COR-L47 (cell line): Measurements from ENCODE around the gene ACAD11.

Experiments used
- DNase-seq: peaks from one replicate; lab custom pipeline; 2025; lab: John Stamatoyannopoulos, UW

The ACAD11 gene

DNA sequence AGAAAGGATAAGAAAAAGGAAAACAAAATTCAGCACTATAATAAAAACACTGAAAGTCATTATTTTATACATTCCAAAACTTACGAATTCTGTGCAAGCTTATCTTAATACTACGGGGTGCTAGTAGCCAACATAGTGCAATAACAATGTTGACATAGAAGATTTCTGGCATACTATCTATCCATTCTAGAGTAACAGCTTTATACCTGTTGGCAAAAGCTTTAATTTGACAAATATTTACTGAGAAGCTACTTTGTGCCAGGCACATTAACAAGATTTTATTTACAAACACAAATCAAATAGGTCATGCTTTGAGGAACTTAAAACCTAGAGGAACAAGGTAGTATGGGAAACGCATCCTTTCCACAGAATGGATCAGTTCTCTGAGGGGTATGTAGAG, 61.4 kb downstream of the ACAD11 start:
- DNase-seq, result no peak

DNA sequence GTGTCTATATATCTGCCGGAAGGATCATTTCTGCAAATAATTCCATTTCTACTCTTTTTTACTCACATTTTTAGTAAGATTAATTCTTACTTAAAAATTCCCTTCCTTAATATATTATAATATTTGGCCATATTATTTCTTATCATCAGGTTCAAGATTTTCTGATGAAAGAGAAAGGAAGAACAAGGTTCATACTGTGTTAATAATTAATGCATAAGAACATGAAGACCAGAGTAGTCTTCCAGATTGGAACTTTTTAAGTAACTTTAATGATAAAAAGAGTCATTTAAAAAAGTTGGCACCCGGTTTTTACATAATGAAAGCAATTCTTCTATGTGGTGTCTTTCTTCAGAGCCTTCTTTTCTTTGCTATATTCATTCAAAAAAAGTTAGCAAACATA, 61.9 kb downstream of the ACAD11 start:
- DNase-seq, result no peak

DNA sequence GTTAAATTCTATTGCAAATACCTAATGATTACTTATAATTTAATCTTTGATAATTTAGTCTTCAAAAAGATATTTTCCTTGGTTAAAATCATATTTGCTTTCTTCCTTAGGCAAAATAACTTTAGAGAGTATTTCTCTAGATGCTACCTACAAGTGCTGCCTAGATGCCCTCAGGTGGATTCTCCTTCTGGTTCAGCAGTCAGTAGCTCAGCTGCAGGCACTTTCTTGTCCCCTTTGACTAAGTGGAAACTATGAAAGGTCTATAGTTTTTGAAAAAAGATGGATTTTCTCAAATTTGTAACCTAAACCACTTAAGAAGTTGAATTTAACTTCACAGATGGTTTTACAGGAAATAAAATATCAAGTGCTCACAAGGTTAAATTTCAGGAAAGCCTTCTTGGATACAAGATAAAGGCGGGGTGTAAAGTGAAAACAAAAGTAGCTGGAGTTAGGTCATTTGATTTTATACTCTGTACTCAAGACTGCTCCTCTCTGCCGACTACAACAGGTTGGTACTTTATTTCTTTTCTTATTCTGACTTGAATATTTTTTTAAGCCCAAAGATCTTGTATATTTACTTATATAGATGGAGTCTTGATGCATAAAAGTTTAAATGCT, 62.7 kb downstream of the ACAD11 start, which contains the start of gene ACKR4:
ACKR4 (plus strand) TSS at position 455 of the 618 bp plus-strand sequence. CDS start 3,128 bp downstream, outside the sequence.
- DNase-seq, result no peak

DNA sequence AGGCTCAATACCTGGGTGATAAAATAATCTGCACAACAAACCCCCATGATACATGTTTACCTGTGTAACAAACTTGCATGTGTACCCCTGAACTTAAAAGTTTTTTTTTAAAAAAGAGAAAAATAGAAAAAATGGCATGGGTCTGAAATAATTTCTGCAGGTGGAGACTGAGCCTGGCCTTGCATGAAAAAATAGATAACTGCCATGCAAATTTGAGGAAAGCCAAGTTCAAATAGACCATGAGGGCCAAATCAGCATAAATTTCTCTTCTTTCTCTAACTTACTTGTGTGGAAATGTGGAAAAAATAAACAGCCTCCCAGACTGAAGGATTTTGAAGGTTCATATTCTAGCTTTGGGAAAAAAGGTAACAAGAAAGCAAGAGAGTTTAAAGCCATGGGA, 63.3 kb downstream of the ACAD11 start:
- no peak for DNase-seq

DNA sequence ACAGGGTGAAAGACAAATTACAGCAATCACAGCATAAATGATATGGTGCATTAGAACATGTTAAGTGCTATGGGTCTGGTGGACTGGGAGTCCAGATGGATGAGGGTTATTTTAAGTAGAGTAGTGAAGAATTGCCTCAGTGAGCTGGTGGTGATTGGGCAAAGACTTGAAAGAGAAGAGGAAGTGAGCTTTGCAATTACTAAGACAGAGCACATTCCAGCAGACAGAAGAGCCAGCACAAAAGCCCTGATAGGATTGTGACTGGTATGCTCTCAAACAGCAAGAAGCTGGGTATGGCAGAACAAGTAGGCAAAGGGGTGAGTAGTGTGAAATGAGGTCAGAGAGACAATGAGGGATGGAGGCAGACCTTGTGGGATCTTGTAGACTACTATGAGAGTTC, 64.6 kb downstream of the ACAD11 start:
- no peak for DNase-seq

DNA sequence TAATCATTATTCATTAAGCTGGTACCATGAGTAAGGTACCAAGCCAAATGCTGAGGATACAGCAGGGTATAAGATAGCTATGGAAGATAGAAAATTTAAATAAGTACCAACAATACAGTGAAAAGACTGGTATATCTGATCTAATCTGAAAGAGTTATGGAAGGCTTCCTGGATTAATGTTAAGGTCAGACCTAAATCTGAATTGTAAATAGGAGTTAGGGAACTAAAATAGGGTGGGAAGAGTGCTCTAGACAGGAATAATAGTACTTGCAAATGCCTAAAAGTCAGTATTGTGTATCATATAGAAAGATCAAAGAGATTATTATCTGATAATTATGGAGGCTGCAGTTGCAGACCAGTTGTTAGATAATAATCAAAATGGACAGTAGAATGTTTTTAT, 65.1 kb downstream of the ACAD11 start:
- no peak for DNase-seq

DNA sequence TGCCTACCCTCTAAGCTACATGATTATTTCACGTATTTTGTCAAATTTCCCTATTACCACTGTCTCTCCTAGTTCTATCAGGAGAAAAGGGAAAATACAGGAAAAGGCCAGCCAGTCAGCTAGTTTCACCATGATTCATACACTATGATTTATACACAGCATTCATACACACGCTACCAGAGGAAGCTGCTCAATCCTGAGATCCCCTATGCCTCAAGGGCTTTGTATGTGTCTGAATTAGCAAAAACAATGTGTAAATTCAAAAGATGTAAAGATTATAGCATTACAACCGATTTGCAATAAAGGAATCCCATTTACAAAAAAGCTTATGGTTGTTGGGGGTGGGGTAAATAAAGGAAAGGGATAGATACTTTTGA, 65.7 kb downstream of the ACAD11 start:
- DNase-seq, result no peak

DNA sequence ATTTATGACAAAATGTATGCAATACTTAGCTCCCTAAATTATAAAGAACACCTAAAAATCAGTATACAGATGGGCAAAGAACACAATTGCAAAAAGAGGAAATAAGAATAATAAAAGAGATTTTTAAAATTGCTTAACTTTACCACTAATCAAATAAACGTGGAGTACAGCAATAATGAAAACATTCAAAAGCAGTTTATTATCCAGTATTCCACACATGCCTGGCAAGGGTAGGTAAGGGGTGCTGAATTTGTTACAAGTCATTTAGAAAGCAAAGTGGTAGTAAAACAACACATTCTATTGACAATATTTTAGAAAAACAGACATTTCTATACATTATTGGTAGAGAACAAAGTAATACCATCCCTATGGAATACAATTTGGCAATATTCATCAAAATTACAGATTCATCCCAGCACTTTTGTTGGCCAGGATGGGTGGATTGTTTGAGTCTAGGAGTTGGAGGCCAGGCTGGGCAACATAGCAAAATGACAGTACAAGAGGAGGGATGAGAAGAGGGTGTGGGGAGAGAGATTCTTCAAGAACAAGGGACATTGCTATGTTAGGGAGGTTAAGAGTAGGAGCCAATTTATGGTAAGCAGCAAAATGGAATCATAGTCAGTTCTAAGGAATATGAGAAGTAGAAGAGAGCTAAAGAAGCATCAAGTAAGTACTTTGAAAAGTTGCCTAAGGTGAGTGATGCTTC, 66.2 kb downstream of the ACAD11 start:
- DNase-seq, result no peak

DNA sequence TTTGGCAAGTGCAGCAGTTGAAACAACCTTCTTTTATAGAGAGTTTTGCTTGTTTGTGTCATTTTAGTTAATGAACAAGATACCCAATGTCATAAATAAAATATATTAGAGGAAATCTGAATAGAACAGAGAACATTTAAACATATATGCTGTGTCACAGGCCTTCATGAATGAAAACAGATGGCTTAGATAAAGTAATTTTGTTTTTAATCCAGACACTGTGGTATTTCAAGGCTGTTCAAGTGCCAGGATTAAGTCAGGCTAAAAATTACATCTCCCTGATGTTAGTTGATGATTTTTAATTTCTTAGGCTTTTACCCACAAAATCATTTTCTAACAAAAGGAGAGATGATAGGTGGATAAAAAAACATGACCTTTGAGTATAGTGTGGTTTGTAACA, 67.4 kb downstream of the ACAD11 start:
- DNase-seq, result no peak

DNA sequence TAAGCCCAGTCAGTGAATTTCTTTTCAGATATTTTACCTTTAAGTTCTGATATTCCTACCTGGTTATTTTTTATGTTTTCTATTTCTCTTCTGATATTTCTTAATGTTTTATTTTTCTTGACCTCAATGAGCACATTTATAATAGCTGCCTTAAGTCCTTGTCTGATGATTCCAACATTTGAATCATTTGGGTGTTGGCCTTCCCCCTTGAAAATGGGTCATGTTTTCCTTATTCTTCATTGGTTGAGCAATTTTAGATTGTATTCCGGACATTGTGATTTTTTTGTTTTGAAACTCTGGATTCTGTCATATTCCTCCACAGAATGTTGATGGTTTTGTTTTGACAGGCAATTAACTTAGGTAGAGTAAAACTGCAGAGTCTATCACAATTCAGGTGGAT, 72.2 kb downstream of the ACAD11 start:
- no peak for DNase-seq

DNA sequence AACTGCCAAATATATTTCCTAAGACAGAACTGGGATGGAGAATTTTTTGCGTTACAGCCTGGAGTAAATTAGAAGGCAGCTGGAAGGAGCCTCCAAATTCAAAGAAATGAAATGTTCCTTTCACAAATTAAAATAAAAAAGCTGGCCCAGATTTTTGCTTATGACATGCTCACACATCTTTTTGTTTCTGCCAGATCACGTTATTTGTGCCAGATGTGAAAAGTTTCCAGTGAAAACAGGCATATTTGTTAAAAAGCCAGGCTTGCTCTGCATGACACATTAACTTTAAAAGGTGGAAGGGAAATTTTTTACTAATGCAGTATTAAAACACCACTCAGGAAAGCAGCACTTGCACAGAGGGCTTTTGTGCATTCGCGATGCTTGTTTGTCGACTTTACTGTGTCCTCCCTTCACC, 85.8 kb downstream of the ACAD11 start:
- no peak for DNase-seq

DNA sequence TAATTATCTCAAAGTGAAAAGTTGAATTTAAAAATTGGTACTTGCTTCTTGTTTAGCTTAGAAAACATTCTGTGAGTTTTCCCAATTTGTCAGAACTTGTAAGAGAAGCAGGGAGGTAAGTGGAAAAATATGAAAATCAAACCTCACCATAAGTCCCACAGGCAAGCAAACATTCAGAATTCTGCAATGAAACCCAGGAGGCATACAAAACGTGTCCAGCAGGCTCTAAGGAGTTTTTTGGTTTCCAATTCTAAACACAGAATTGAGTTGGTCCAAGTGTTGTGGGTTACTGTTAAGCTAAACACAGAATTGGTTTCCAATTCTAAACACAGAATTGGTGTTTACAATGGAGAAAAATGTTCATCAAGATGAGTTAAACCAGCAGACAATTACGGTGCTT, 89.6 kb downstream of the ACAD11 start:
- DNase-seq, result no peak

DNA sequence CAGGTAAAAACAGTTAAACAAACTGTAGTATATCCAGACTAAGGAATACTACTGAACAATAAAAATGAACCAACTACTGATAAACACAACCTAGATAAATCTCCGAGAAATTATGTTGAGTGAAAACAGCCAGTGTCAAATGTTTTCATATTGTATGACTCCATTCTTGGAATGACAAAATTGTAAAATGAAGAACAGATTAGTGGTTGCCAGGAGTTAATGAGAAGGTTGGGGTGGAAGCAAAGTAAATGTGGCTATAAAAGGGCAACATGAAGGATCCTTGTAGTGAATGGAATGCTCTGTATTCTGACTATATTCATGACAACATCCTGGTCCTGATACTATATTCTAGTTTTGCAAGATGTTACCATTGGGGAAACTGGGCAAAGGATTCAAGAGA, 90.0 kb downstream of the ACAD11 start:
- no peak for DNase-seq

DNA sequence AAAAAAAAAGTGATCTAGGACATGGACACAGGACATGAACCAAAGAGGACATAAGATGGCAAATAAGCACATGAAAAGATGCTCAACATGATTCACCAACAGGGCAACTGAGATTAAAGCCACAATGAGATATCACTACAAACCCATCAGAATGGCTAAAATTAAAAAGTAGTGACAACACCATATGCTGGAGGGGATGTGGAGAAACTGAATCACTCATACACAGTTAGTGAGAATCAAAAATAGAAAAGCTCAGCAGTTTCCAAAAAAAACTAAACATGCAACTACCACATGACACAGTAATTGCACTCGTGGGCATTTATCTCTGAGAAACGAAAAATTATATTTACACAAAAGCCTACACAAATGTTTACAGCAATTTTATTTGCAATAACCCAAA, 90.5 kb downstream of the ACAD11 start:
- no peak for DNase-seq

DNA sequence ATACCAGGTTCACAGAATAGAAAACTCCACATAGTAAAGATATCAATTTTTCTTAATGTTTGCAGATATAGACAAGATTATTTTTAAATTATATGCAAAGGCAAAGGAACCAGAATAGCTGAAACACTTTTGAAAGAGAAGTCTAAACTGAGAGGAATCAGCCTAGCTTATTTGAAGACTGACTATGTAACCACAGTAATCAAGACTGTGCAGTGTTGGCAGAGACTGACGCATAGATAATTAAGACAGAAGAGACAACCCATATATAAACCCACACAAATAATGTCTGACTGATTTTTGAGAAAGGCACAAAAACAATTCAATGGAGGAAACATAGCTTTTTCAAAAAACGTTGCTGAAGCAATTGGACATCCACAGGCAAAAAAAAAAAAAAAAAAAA, 91.2 kb downstream of the ACAD11 start:
- no peak for DNase-seq

DNA sequence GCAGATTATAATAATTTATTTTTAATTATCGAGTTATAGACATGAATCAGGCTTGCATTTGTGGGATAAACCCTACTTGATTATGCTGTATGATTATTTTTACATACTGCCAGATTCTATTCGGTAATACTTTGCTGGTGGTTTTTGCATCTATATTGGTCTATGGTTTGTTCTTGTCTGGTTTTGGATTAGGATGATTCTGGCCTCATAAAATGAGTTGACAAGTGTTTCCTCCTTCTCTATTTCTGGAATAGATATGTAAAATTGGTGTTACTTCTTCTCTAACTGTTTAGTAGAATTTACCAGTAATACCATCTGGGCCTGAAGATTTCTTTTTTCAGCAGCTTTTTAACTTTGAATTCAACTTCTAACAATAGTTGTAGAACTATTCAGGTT, 95.5 kb downstream of the ACAD11 start:
- DNase-seq, result no peak

DNA sequence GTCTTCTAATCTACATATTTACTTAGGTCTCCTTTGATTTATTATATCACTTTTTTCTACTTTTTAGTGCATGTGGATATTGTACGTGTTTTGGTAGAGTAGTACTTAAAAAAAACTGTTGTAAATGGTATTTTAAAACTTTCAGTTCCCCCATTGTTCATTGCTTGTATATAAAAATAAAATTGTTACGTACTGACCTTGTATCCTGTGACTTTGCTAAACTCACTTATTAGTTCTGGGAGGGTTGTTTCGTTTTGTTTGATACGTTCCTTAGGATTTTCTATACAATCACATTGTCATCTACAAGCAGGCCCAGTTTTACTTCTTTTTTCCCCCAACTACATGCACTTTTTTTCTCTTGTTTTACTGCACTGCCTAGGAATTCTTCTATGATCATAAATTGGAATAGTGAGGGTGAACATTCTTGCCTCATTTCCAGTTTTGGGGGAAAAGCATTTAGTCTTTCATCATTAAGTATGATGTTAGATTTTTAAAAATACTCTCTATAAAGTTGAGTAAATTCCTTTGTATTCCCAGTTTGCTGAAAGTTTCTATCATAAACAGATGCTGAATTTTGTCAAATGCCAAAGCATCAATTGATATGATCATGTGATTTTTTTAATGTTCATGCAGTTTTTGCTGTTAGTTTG, 96.1 kb downstream of the ACAD11 start:
- no peak for DNase-seq

DNA sequence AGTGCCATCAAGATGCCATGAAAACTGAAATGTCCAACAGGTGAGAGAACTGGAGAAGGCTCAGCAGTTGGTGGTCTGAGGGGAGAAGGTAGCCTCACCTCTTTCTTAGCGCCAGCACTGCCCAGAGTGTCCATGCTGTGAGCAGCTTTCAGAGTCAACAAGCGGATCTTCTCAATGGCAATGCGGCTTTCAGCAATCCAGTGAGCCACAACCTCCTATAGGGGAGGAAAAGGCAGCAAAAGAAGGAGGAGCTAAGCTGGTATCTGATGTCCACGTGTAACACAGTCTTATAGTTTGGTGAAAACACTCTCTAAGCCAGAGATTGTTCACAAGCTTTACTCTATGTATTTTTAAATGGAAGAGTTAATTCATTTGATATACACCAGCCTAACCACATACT, 98.6 kb downstream of the ACAD11 start:
- no peak for DNase-seq

DNA sequence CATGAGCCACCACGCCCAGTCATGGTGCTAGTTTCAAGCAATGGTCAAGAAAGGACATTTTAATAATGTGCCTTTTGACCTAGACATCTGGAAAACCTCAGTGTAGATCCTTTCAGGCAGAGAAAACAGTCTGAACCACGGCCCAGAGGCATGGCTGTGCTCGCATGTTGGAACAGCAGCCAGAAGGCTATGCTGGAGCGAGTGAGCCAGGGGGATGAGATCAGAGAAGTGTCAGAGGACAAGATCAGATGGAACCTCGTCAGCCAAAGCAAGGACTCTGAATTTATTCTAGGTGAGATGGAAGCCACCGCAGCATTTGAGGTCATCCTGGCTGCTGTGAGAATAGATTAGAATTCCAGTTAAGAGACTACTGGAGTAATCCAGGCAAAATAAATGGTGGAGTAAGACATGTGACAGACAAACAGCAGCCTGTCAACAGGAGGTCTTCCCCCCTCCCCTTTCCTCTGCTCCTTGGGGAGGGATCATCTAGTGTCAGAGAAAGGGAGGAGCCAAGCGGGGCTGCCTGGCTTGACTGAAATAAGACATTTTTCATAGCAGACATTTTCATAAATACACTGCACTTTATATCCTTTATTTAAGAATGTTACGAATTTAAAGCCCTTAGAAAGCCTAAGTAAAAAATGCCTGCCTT, 103.0 kb downstream of the ACAD11 start:
- DNase-seq, result no peak

DNA sequence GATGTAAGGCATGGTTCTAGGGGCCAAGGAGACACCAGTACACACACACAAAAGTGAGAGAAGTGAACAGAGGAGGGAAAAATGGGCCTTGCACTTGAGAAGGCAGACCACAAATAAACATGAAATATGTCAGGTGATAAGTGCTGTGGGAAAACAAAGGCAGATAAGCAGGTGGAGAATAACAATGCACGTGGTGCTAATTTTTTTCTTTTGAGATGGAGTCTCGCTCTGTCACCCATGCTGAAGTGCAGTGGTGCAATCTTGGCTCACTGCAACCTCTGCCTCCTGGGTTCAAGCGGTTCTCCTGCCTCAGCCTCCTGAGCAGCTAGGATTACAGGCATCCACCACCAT, 103.6 kb downstream of the ACAD11 start:
- DNase-seq, result peak; percentile 18

DNA sequence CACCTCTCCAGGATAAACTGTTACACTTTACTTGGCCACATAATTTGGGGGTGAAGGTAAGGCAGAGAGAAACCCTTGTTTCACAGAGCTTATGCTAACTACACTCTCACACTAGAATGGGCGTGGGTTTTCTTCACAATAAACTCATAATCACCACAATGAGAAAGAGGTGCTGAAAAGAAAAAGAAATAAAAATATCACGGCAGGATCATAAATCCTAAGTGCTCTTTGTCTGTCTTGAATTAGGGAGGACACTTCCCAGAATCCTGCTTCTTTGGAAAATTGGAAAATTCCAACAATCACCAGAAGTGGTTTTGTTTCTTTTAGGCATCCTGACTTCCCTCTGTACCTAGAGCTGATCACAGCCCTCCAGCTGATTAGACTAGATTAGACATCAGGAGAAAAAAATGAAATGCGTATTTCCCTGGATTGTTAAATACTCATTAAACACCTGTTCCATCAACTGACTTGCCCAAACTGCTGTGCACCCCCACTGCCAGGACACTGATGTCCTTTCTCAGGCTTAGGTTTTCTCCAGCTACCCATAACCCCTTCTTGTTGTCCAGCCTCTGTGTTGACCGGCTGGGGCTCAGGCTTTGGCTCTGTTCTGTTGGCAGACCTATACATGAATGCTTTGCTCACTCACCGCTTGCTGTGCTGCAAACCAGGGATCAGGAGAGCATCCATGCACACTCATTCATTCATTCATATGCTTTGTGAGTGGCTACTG, 104.1 kb downstream of the ACAD11 start:
- no peak for DNase-seq

DNA sequence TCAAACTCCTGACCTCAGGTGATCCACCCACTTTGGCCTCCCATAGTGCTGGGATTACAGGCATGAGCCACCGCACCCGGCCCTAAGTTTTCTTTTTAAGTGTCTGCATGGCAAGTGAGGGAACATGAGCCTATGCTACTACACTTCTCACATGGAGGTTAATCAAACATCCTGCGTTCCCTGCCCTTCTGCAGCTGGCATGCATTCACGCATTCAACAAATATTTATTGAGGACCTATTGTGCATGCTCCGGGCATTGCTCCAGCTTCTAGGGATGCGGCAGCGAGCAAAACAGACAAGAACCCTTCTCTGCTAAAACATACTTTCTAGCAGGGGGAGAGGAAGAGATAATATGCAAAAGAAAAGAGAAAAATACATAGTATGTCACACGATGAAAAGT, 105.2 kb downstream of the ACAD11 start:
- peak; percentile 82 for DNase-seq
